ENCODE measurements around the gene PID1.

- TF ChIP-seq CTCF (IDR thresholded peaks at IDR 0.05) (no peak), POLR2A (IDR thresholded peaks at IDR 0.05) (no peak)
These were observed 14.7 kb downstream of the PID1 start for GRCh38 chr2:229256376-229256775.
